NT2/D1 (cell line): ENCODE measurements around the gene LSM2.

ENCODE experiments used
- DNase-seq: peaks from one replicate; pipeline ENCODE4 v3.0.0-alpha.2; 2011; ENCODE audit warnings: low read depth, low spot score
- H3K27me3 ChIP-seq: 2 replicates; pipeline ENCODE4 v1.6.0; 2011; ENCODE audit warnings: mild to moderate bottlenecking; ENCODE audit not compliant: insufficient read length, insufficient read depth
- H3K36me3 ChIP-seq: 2 replicates; pipeline ENCODE4 v1.6.1; 2011; ENCODE audit warnings: mild to moderate bottlenecking, low read length, mixed read lengths; ENCODE audit not compliant: insufficient read depth, insufficient read length
- H3K4me1 ChIP-seq: 2 replicates; pipeline ENCODE4 v1.5.1; 2011; ENCODE audit not compliant: insufficient read depth, insufficient read length
- H3K4me3 ChIP-seq: 2 replicates; pipeline ENCODE4 v1.5.1; 2011; ENCODE audit warnings: low read depth; ENCODE audit not compliant: insufficient read length
- H3K9ac ChIP-seq: 2 replicates; pipeline ENCODE4 v1.6.0; 2011; ENCODE audit warnings: low read depth; ENCODE audit not compliant: insufficient read length
- H3K9me3 ChIP-seq: 2 replicates; pipeline ENCODE4 v1.5.1; 2011; ENCODE audit warnings: mild to moderate bottlenecking, low read length; ENCODE audit not compliant: insufficient read depth
- SUZ12 ChIP-seq: IDR thresholded peaks from 2 replicates; pipeline ENCODE4 v1.6.1; 2011; ENCODE audit not compliant: insufficient read length, insufficient read depth; ENCODE audit errors: extremely low read depth
- YY1 ChIP-seq: IDR thresholded peaks from 2 replicates; pipeline ENCODE4 v1.6.1; 2011; ENCODE audit not compliant: insufficient read length, insufficient read depth
- ZNF274 ChIP-seq: IDR thresholded peaks from 2 replicates; pipeline ENCODE4 v1.6.1; 2011; ENCODE audit warnings: mild to moderate bottlenecking, low read depth, low read length

Gene LSM2

GRCh38 chr6:31763619-31763940, 43.2 kb downstream of the LSM2 start:
- Histone ChIP-seq H3K9ac (no peak overlapping the region), H3K4me3 (no peak overlapping the region), H3K9me3 (no peaks in the 10 kb centered on the region), H3K27me3 (no peaks in the 10 kb centered on the region), H3K4me1 (peaks cover 6% of the 10 kb centered on the region), H3K36me3 (peaks cover 54% of the 10 kb centered on the region)
- no peak for TF ChIP-seq SUZ12
- TF ChIP-seq YY1 = no peak
- TF ChIP-seq ZNF274 = no peak
- peak; percentile 77 for DNase-seq

- H3K9ac ChIP-seq = no peak overlapping the region
- H3K36me3 ChIP-seq = peaks cover 58% of the 10 kb centered on the region
- no peaks in the 10 kb centered on the region for H3K9me3 ChIP-seq
- H3K27me3 ChIP-seq = no peaks in the 10 kb centered on the region
- TF ChIP-seq YY1 (no peak), SUZ12 (no peak)
- peaks cover 6% of the 10 kb centered on the region for H3K4me1 ChIP-seq
- DNase-seq = no peak
- no peak overlapping the region for H3K4me3 ChIP-seq
Observed at GRCh38 chr6:31762878-31763618, 43.7 kb downstream of the LSM2 start.

GRCh38 chr6:31762356-31762755, 44.4 kb downstream of the LSM2 start, which contains the start of gene SAPCD1:
TSS of gene SAPCD1 (plus strand) at chr6:31762656. CDS start at chr6:31763055, 399 bp downstream.
- no peaks in the 10 kb centered on the region for H3K27me3 ChIP-seq
- H3K9ac ChIP-seq = no peak within 1 kb of the TSS
- peaks cover 59% of the 10 kb centered on the region for H3K36me3 ChIP-seq
- DNase-seq = no peak
- H3K9me3 ChIP-seq = no peaks in the 10 kb centered on the region
- peaks cover 6% of the 10 kb centered on the region for H3K4me1 ChIP-seq
- no peak within 1 kb of the TSS for H3K4me3 ChIP-seq
- TF ChIP-seq ZNF274 = no peak
- TF ChIP-seq SUZ12 = no peak
- TF ChIP-seq YY1 = no peak

- Histone ChIP-seq H3K27me3 (no peaks in the 10 kb centered on the region), H3K36me3 (peaks cover 59% of the 10 kb centered on the region), H3K4me1 (peaks cover 6% of the 10 kb centered on the region), H3K4me3 (no peak overlapping the region), H3K9me3 (no peaks in the 10 kb centered on the region), H3K9ac (no peak overlapping the region)
- TF ChIP-seq YY1 (no peak), SUZ12 (no peak), ZNF274 (no peak)
- DNase-seq = no peak
Observed at GRCh38 chr6:31761343-31761742, 45.4 kb downstream of the LSM2 start.

- H3K9me3 ChIP-seq = no peaks in the 10 kb centered on the region
- no peaks in the 10 kb centered on the region for H3K27me3 ChIP-seq
- H3K4me3 ChIP-seq = no peak overlapping the region
- DNase-seq = no peak
- H3K36me3 ChIP-seq = peaks cover 58% of the 10 kb centered on the region
- TF ChIP-seq ZNF274 (no peak), SUZ12 (no peak), YY1 (no peak)
- peaks cover 6% of the 10 kb centered on the region for H3K4me1 ChIP-seq
- H3K9ac ChIP-seq = no peak overlapping the region
Observed at GRCh38 chr6:31760790-31761189, 46.0 kb downstream of the LSM2 start.

- DNase-seq = no peak
- Histone ChIP-seq H3K4me3 (no peak overlapping the region), H3K9me3 (no peaks in the 10 kb centered on the region), H3K4me1 (peaks cover 4% of the 10 kb centered on the region), H3K36me3 (peaks cover 43% of the 10 kb centered on the region), H3K27me3 (no peaks in the 10 kb centered on the region), H3K9ac (no peak overlapping the region)
- TF ChIP-seq YY1 = no peak
- no peak for TF ChIP-seq ZNF274
- no peak for TF ChIP-seq SUZ12
Observed at GRCh38 chr6:31758281-31758680, 48.5 kb downstream of the LSM2 start.

GRCh38 chr6:31752739-31753319, 53.9 kb downstream of the LSM2 start:
- Histone ChIP-seq H3K4me3 (no peak overlapping the region), H3K4me1 (no peaks in the 10 kb centered on the region), H3K36me3 (peaks cover 13% of the 10 kb centered on the region), H3K9me3 (no peaks in the 10 kb centered on the region), H3K9ac (no peak overlapping the region), H3K27me3 (no peaks in the 10 kb centered on the region)
- no peak for DNase-seq
- TF ChIP-seq ZNF274 (no peak), YY1 (no peak), SUZ12 (no peak)
